Lower lobe of right lung (tissue), 2 donors: ENCODE measurements around the gene RHBDD3. TPM values are rescaled to one million over a fixed set of nuclear protein-coding genes. Genes with fewer than 3 reads are reported as not detected.
A peak's percentile ranks its signal among the peaks of the same experiment; 100 is the strongest.

Experiments used
- ATAC-seq, 2 donors: fragments of 200-7000 bp; cut with Tn5 transposase; one replicate each; pipeline ENCODE4 v1.9.1; 2020 to 2022; ENCODE audit warnings: mild to moderate bottlenecking in 2 of 2, moderate library complexity in 2 of 2
- DNase-seq: peaks from one replicate; pipeline ENCODE4 v3.0.0-alpha.2; 2020
- H3K27ac ChIP-seq: fragments of 200-600 bp; one replicate; pipeline ENCODE4 v1.8.0; 2022
- H3K27me3 ChIP-seq: fragments of 200-600 bp; one replicate; pipeline ENCODE4 v1.8.0; 2022; ENCODE audit warnings: low read depth
- H3K36me3 ChIP-seq: fragments of 200-600 bp; one replicate; pipeline ENCODE4 v1.8.0; 2022; ENCODE audit warnings: mild to moderate bottlenecking
- H3K4me1 ChIP-seq: fragments of 200-600 bp; one replicate; pipeline ENCODE4 v1.8.0; 2022
- H3K4me3 ChIP-seq: fragments of 200-600 bp; one replicate; pipeline ENCODE4 v1.8.0; 2022; ENCODE audit warnings: mild to moderate bottlenecking
- H3K9me3 ChIP-seq: fragments of 200-600 bp; one replicate; pipeline ENCODE4 v1.8.0; 2022
- intact Hi-C: fragments of 100-400 bp; cut with DNase I; formaldehyde crosslinking; loops from one replicate; pipeline ENCODE4 v1.11.0; 2022
- total RNA-seq: library from RNA; stranded (reverse); fragmentation: NEBNext Ultra II Directional; extraction: Animal tissue kit (Norgen Biotek cat#: 25700); gene quantifications from one replicate; pipeline ENCODE4 v1.2.1, GENCODE V29; 2021
- TF ChIP-seq, protein P1 (sequence below): fragments of 200-600 bp; IDR thresholded peaks from one replicate; pipeline ENCODE4 v1.8.0; 2022; ENCODE audit warnings: antibody characterized with exemption, mild to moderate bottlenecking
- donor health status: DM: no; HTN: yes; CAD: no; lungs with severe emphysema.

RHBDD3 gene
- total RNA-seq, 1 donor from 2014 or later: 16.4 TPM

DNA sequence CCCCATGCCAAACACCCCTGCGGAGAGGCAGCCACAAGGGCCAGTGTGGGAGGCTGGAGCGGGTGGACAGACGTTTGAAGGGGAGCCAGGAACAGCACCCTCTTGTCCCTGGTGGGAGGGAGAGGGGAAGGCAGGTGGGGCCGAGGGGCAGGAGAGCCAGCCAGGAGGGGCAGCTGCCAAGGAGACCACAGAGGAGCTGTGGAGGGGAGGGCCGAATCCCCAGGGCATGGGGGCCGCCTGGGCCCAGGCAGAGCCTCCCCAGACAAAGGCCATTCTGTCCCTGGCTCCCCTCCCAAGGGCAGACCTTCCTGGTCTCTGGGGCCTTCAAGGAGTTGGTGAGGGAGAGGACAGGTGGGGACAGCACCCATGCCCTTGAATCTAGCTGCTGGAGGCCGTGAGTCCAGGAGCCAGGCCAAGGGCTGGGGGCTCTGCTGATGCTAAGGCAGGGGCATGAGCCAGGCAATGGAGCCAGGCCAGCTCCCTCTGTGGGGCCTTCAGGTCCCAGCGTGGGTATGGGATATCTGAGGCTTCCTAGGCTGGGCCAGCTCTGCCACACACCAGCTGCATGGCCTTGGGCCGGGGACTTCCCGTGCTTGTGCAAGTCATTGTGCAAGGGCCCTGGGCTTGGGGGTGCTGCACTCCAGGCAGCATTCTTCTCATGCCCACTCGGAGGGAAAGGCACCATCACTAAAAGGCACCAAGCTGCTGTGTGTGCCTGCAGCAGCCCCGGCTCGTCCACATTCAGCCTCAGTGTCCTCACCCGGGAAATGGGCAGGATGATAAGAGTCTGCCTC is 50.7 kb downstream of the RHBDD3 start:
- no peak overlapping the region for H3K27ac ChIP-seq
- no peak overlapping the region for H3K4me3 ChIP-seq
- no peaks in the 10 kb centered on the region for H3K36me3 ChIP-seq
- H3K9me3 ChIP-seq: no peaks in the 10 kb centered on the region
- H3K27me3 ChIP-seq: no peaks in the 10 kb centered on the region
- TF ChIP-seq, protein P1, sequence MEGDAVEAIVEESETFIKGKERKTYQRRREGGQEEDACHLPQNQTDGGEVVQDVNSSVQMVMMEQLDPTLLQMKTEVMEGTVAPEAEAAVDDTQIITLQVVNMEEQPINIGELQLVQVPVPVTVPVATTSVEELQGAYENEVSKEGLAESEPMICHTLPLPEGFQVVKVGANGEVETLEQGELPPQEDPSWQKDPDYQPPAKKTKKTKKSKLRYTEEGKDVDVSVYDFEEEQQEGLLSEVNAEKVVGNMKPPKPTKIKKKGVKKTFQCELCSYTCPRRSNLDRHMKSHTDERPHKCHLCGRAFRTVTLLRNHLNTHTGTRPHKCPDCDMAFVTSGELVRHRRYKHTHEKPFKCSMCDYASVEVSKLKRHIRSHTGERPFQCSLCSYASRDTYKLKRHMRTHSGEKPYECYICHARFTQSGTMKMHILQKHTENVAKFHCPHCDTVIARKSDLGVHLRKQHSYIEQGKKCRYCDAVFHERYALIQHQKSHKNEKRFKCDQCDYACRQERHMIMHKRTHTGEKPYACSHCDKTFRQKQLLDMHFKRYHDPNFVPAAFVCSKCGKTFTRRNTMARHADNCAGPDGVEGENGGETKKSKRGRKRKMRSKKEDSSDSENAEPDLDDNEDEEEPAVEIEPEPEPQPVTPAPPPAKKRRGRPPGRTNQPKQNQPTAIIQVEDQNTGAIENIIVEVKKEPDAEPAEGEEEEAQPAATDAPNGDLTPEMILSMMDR: no peak
- DNase-seq: no peak
- intact Hi-C loops: no loop called here
- ATAC-seq: peak; percentile 46 to 70
- H3K4me1 ChIP-seq: peaks cover 12% of the 10 kb centered on the region

DNA sequence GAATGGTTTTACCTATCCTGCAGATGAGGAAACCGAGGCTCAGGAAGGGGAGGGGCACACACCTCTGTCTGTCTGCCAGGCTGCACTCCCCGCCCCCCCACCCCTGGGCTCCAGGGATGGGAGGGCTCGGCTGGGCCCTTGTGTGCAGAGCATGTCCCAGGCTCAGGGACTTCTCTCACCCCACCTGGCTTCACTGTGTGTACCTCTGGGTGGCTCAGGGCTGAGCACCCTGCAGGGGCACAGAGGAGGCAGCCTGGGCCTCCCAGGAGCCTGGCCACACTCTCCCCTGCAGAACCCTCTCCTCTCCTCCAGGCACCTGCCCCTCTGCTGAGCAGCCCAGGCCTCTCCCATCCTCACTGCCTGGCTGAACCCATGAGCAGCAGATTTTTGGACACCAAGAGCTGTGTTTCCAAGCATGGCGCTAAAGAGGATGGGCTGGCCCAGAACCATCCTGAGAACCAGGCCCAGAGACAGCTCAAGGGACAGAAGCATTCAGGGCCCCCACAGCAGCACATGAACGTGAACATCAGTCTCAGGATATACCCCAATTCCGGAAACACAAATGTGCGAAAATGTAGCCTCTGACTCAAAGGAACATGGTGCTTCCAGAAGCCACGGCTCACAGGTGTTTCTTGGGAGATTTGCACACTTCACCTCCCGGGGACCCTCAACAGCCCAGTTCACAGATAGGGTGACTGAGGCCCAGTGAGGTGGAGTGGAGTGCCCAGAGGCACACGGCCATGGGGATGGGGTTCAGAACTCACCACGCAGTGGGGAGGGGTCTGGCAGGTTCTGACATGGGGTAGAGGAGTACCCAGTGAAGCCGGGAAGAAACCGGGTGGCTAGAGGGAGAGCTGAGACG is 51.5 kb downstream of the RHBDD3 start:
- Histone ChIP-seq H3K36me3 (no peaks in the 10 kb centered on the region), H3K9me3 (no peaks in the 10 kb centered on the region), H3K4me3 (no peak overlapping the region), H3K27ac (no peak overlapping the region), H3K27me3 (no peaks in the 10 kb centered on the region), H3K4me1 (peaks cover 12% of the 10 kb centered on the region)
- ATAC-seq (no peak), DNase-seq (no peak)
- intact Hi-C loops: no loop called here
- TF ChIP-seq, protein P1: no peak

DNA sequence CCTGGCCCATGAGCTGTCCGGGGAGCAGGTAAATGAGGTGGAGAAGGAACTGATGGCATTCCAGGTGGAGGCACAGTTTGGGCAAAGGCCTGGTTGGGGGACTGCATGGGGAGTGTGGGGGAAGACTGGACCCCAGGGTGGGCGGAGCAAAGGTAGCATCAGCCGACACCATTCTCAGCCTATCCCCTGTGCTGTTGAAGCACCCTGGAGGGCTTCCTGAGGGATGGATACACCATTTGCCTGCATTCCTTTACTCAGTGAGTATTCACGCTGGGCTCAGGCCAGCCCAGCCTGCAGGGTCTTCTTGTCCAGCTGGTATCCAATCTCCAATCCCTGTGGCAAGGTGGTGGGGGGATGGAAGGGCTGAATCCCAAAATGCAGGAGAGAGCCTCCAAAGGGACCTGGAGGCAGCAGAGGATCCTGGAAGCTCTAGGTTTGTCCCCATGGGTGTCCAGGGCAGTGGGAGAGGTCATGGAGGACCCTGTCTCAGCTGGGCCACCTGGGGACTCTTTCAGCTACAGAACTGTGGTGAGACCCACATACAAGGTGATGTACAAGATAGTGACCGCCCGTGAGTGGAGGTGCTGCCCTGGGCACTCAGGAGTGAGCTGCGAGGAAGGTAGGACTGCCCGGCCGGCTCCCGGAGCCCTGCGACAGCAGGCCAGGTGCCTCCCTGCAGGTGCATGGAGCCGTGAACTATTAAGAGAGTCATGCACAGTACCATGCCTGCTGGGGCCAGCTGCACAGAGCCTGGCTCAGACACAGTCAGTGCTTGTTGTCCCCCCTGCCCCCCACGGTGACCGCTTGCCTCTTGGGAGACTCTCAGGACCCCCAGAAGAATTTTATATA is 52.5 kb downstream of the RHBDD3 start:
- no peak for DNase-seq
- H3K4me1 ChIP-seq: peaks cover 9% of the 10 kb centered on the region
- intact Hi-C loops: no loop called here

DNA sequence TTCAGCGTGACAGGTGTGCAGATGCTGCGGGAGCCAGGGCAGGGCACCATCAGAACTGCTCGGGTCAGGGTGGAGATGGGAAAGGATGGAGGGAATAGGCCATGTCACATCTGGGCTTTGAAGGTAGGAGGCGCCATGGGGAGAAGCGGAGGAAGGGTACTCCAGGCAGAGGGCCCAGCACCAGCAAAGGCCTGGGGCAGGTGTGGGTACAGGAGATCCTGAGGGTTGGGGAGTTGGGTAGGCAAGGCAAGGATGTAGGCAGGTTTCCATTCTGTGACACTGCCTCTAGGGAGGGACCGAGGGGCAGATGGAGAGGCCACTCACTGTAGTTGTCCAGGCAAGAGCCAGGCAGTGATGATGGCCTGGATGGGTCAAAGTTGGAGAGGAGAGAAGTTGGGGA is 53.5 kb downstream of the RHBDD3 start:
- ATAC-seq: no peak
- Histone ChIP-seq H3K27ac (no peak overlapping the region), H3K27me3 (no peaks in the 10 kb centered on the region), H3K36me3 (no peaks in the 10 kb centered on the region), H3K4me3 (no peak overlapping the region), H3K4me1 (peaks cover 7% of the 10 kb centered on the region), H3K9me3 (no peaks in the 10 kb centered on the region)
- intact Hi-C loops: no loop called here
- TF ChIP-seq, protein P1: no peak
- DNase-seq: no peak

More for the DNA sequence above, 52.5 kb downstream of the RHBDD3 start:
- Histone ChIP-seq H3K27me3 (no peaks in the 10 kb centered on the region), H3K36me3 (no peaks in the 10 kb centered on the region), H3K9me3 (no peaks in the 10 kb centered on the region), H3K27ac (no peak overlapping the region), H3K4me3 (no peak overlapping the region)
- TF ChIP-seq, protein P1: no peak
- ATAC-seq: no peak

DNA sequence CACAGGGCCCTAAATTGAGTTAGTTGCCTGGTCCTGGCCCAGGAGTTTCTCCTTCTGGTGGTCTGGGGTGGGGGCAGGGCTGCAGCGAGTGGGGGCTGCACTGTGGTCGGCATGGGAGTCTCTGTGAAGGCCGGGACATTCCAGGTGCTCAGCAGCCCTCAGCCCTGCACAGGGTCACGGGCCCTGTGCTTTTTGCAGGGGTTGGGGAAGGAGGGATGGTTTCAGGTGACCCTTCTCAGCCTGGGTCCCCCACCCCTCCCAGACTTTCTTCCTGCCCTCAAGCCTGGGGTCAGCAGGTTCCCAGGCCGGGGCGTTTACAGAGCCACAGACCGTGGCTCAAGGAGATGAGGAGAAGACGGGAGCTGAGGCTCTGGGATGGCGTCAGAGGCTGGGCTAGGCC is 54.3 kb downstream of the RHBDD3 start:
- Histone ChIP-seq H3K36me3 (no peaks in the 10 kb centered on the region), H3K27me3 (no peaks in the 10 kb centered on the region), H3K27ac (no peak overlapping the region), H3K9me3 (no peaks in the 10 kb centered on the region), H3K4me1 (peaks cover 7% of the 10 kb centered on the region), H3K4me3 (no peak overlapping the region)
- no peak for ATAC-seq
- no peak for DNase-seq
- TF ChIP-seq, protein P1: no peak
- intact Hi-C loops: no loop called here
